GM12874 (cell line): ENCODE results near the gene TRIM22.
A peak's percentile ranks its signal among the peaks of the same experiment; 100 is the strongest.

ENCODE experiments used
- TF ChIP-seq, protein P1 (sequence below): IDR thresholded peaks from 2 replicates; pipeline ENCODE4 v1.5.1; 2011; ENCODE audit warnings: low read depth, mild to moderate bottlenecking, control low read depth, low read length, moderate library complexity; ENCODE audit not compliant: insufficient read depth

Gene TRIM22

DNA sequence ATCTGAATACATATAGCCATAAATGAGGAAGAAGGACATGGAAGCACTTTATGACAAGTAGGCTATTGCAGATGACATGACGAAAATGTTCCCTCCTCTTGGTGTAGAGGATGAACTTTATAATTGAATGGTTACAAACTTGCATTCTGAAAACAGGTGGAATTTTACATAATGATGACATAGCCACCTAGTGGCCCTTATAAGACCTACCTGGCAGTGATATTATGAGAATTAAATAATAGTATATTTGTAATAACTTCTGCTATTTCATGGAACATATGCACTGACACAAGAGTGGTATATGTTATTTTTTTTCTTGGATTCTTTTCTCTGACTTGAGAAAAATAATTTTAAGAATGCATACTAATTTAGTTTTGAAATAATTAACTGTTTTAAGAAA lies 22.9 kb downstream of the TRIM22 start:
- TF ChIP-seq, protein P1, sequence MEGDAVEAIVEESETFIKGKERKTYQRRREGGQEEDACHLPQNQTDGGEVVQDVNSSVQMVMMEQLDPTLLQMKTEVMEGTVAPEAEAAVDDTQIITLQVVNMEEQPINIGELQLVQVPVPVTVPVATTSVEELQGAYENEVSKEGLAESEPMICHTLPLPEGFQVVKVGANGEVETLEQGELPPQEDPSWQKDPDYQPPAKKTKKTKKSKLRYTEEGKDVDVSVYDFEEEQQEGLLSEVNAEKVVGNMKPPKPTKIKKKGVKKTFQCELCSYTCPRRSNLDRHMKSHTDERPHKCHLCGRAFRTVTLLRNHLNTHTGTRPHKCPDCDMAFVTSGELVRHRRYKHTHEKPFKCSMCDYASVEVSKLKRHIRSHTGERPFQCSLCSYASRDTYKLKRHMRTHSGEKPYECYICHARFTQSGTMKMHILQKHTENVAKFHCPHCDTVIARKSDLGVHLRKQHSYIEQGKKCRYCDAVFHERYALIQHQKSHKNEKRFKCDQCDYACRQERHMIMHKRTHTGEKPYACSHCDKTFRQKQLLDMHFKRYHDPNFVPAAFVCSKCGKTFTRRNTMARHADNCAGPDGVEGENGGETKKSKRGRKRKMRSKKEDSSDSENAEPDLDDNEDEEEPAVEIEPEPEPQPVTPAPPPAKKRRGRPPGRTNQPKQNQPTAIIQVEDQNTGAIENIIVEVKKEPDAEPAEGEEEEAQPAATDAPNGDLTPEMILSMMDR: peak; percentile 20; the same call in 1 of the 2 replicates

DNA sequence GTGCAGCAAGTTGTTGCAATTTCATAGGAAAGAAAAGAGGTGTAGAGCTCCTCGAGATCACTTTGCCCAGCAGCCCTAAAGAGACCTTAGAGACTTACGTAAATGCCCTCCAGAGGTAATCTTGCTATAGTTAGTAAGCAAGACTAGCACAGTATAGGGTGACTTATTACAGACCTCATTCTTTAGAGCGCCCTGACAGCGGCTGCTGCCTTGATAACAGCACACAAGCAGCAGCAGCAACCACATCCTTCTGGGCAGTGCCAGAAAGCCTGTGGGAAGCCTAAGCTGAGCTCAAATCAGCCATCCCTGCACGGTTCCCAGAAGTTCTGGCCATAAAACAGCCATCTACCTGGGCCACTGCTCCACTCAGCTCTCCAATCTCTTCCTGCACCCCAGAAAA lies 24.1 kb downstream of the TRIM22 start:
- TF ChIP-seq, protein P1: no peak

DNA sequence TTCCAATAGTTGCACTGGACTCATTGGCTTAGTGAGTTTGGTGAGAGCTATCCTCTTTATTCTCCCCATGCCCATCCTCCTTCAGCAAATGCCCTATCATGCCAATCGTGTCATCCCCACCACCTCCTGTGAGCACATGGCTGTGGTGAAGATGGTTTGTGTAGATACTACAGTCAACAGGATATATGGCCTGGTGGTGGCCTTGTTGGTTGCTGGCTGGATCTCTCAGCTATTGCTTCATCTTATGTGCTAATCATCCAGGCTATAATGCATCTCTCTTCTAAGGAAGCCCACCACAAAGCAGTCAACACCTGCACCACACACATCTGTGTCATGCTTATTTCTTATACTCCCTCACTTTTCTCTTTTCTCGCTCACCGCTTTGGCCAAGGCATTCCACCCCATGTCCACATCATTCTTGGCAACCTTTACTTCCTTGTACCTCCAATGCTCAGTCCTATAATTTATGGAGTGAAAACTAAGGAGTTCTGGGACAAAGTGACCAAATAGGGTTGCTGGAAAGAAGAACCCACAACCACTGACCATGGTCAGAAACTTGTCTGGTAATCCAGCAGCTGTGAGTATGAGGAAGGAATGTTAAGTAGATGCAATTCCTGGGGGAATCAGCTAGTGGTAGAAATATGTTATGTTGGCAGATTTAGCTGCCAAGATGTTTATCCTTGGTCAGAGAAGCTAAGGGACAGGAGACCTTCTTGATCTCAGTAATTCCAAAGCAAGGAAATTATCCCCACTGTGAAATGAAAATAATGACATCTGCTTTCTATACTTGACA lies 30.3 kb downstream of the TRIM22 start:
- TF ChIP-seq, protein P1: no peak

DNA sequence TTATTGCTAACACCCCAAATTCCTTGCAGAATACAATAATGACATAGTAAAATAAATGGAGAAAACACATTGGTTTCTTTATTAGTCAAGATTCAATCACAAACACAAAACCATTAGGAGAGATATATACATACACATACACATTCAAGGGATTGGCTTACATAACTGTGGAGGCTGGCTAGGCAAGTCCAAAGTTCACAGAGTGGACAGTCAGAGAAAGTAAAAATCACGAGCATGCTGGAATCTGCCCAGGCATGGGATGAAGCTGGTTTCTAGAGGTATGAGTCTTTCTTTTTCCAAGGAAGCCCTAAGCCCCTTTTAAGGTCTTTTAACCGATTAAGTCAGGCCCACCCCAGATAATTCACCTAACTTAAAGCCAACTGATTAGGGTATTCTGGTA lies 33.0 kb downstream of the TRIM22 start:
- TF ChIP-seq, protein P1: no peak

DNA sequence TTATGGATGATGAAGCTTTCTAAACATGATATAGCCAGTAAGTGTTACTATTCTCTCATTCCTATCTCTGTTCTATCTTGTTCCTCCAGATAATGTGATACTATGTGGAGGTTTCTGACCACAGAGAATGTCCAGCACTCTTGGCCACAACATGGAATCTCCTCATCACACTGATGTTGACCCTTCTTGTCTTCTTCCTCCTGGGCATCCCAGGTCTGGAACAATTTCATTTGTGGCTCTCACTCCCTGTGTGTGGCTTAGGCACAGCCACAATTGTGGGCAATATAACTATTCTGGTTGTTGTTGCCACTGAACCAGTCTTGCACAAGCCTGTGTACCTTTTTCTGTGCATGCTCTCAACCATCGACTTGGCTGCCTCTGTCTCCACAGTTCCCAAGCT lies 36.8 kb downstream of the TRIM22 start:
- TF ChIP-seq, protein P1: no peak

DNA sequence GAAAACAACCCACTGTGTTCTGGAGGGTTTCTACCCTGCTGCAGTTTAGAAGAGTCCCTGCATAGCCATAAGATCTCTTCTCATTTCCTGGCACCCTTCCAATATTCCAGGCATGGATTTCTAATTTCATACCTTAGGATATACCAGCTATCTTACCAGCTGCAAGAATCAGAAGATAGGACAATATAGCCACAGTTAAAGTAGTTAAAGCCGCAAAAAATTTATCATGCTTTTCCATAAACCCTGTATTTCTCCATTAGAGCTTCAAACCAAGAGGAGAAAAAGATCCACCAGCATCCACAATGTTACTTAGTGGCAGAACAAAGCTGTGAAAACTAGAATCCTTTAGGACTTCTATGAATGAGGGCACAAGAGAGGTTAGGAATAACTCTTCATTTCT lies 38.1 kb downstream of the TRIM22 start:
- TF ChIP-seq, protein P1: no peak

DNA sequence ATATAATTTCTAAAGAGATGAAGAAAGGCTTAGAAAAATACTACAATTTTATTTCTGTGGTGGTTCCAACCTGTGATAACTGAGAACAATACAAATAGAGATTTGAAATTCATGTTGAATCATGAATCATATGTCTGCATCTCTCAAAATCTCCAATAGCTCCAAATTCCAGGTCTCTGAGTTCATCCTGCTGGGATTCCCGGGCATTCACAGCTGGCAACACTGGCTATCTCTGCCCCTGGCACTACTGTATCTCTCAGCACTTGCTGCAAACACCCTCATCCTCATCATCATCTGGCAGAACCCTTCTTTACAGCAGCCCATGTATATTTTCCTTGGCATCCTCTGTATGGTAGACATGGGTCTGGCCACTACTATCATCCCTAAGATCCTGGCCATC lies 46.8 kb downstream of the TRIM22 start, which contains the start of gene OR56B1:
TSS of gene OR56B1 (plus strand) at position 53 of the 400 bp plus-strand sequence. CDS start at position 122, 69 bp downstream.
- TF ChIP-seq, protein P1: no peak
